GM18517 (cell line): Measurements from ENCODE around the gene GART.
"Not testable (repeated sequence)": the region's sequence is repeated elsewhere in the genome, so short reads cannot be mapped to it uniquely, and the experiment has no call there.

Source experiments
- ATAC-seq: cut with Tn5 transposase; IDR thresholded peaks from one replicate; pipeline ENCODE4 v1.9.1; 2021; ENCODE audit warnings: mild to moderate bottlenecking, moderate library complexity; ENCODE audit not compliant: unreplicated experiment

The GART gene

DNA sequence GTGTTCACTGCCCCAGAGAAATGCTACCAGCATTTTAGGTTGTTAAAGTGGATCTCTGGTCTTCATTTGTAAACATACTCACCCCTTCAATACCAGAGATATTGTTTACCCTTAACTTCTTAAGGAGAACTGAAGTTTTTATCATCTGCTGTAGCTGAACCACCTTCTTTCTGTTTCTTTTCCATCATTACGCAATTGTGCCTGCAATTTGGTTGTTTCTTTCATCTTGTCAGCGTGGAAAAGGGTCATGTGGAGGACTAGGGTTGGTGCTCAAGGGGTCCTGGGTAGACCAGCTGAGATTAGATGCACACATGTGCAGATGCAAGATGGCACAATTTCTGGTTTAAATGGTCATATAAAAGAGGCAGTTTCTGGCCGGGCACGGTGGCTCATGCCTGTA lies 23.0 kb downstream of the GART start:
- no peak for ATAC-seq

DNA sequence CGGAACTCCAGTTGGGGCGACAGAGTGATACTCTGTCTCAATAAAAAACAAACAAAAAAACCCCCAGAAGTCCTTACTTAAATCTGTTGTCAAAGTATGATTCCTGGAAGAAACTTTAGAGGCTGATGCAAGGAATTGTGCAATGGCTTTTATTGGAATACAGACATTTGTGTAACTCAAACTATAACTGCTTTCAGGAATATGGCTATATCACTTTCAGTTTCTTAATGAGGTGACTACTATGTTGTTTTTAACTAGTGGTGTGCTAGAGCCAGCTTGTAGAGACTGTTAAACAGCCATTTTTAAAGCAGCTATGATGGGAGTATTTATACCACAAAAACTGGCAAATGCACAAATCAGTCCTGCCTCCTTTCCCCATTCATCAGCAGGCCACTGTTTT lies 27.7 kb downstream of the GART start:
- no peak for ATAC-seq

DNA sequence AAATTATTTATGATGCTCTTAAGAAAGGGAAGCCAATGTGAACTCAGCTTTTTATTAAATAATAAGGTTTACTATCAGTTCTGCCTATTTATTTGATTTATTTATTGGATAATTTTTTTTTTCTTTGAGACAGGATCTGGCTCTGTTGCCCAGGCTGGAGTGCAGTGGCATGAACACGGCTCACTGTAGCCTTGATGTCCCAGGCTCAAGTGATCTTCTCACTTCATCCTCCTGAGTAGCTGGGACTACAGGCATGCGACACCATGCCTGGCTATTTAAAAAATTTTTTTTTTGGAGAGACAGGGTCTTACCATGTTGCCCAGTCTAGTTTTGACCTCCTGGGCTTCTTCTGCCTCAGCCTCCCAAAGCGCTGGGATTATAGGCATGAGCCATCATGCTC lies 29.4 kb downstream of the GART start:
- ATAC-seq: no peak

DNA sequence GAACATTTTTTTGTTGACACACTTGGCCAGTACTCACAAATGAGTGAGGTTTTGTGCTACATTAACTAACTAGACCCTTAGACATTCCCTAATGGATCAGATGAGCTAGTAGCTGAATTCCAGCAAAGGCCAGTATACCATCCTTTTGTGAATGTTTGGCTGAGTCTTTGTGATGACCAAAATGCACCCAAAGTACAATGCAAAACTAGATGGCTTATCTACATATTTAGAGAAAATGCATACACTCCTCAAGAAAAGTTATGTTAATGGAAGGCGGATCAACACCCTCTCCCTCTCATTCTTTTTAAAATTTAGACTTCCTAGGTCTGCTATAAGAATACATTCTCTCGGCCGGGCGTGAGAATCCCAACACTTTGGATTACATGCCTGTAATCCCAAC lies 30.3 kb downstream of the GART start:
- ATAC-seq: no peak

DNA sequence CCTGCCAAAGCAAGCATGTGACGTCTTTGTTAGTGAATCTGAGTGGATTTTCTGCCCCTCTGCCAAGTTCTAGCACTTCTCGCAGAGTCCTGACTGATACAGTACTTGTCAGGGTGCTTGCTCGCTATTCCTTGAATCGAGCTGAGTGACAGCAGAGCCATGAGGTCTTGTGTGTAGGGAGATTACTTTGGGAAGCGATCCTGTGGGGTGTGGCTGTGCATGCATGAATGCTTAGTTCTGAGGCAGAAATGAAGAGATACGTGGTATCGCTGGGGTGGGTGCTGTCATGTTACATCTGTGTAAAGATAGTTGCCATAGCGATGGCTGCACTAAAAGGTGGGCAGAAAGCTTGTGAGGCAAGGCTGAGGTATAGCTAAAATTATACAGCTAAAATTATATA lies 31.1 kb downstream of the GART start:
- ATAC-seq: no peak

DNA sequence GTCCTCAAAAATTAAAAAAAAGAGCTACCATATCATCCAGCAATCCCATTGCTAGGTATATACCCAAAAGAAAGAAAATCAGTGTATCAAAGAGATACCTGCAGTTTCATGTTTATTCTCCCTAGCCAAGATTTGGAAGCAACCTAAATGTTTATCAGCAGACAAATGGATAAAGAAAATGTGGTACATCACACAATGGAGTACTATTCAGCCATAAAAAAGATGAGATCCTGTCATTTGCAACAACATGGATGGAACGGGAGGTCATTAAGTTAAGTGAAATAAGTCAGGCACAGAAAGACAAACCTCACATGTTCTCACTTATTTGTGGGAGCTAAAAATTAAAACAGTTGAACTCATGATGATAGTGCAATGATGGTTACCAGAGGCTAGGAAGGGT lies 34.9 kb downstream of the GART start:
- not testable (repeated sequence) for ATAC-seq

DNA sequence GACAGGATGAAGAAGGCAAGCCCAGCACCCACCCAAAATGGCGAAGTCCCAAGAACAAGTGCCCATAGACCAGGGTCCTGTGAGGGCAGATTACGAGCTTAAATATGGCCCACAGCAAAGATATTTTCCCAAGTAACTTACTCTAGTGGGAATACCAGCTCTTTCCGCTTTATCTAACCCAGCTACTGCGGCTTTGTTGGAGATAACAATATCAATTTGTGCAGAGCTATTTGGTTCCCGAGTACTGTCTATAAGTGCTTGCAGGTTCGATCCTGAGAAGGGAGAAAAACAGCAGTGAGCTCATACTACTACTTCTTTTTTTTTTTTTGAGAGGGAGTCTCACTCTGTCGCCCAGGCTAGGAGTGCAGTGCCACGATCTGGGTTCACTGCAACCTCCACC lies 36.1 kb downstream of the GART start:
- no peak for ATAC-seq

DNA sequence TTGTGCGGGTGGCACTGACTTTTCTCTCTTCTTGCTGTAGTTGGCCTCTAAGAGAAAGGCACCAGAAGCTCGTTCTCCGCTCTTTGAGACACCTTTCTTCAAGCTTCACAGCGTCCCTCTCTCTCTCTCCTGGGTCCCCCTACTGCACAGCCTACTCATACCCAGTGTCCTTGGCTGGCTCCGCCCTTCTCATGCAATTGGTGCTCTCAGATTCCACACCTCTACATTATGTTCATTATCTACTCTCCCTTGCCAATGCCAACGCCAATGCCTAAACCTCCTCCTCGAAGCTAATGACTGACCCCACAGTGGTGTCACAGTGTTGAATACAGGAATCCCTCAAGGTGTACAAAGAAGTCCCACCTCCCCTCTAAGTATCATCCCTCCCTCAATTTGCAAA lies 45.6 kb downstream of the GART start:
- ATAC-seq: no peak

DNA sequence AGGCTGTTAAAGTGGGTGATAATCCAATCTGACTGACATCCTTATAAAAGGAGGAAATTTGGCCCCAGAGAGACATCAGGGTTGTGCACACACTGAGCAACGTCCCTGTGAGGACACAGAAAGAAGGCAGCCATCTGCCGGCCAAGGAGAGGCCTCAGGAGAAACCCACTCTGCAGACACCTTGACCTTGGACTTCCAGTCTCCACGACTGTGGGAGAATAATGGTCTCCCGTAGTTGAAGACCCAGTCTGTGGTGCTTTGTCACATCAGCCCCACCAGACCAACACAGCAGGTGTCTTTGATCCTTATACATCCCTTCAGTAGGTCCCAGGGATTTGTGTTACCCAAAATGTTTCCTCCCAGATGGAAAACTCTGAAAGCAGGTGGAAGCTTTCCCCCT lies 46.2 kb downstream of the GART start:
- ATAC-seq: no peak

DNA sequence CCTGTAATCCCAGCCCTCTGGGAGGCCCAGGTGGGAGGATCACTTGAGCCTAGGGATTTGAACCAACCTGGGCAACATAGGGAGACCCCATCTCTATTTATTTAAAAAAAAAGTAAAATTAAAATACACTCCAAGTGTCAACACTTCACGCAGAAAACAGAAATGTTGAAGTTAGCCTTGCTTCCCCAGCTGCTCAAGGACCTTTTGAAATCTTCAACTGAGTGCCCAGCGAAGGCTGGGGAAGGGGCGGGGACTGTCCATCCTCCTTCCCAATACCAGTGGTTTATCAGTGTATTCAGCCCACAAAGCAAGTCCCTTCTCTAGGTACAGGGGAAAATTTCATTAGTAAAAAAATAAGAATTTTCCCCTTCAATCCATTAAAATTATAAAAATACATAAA lies 48.2 kb downstream of the GART start:
- no peak for ATAC-seq

DNA sequence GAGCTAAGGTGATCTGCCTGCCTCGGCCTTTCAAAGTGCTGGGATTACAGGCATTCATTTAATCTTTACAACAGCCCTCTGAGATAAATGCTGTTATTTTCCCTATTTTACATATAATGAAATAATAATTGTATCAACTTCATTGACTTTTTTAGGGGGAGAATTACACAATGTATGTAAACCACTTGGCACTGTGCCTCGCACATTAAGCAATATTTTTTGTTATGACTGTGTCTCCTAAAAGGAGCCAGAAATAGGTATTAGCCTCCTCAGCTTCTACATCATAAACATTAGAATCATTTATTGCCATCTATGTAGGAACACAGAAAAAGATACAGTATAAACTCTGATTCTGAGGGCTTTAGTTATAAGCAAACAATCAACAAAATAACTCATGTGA lies 49.3 kb downstream of the GART start:
- ATAC-seq: no peak

DNA sequence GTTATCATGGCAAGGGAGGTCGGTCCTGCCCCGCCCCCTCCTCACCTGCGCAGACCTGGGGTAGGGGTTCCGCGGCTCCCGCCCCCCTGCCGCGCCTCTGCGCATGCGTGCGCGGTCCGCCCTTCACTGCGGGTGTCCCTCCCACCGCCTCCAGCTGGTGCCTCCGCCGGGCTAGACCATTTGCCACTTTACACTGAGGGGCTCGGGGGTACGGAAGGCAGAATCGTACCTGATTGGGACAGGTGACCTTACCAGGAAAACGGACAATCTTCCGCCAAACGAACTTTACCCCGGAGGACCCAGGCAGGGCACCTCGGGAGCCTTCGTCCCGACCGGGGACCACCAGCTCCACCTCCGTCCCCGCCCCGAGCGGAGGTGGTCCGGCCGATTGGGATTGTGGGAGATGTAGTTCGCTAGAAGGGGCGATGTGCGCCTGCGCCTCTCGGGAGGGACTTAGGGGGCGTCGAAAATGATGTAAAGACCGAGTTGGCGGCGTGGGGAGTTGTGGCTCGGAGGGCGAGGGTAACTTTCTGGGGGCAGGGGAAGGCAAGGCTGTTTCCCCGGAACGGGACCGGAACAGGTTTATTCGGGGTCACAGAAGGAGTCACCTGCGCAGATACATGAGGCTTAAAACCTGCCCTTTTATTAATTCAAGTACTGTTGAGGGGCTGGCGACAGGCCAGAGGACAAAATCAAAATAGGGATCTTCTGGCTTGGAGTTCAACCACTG lies 50.4 kb downstream of the GART start, which contains the start of gene DNAJC28:
Gene DNAJC28 (minus strand): TSS at position 344 of the 730 bp plus-strand sequence. CDS start 2,323 bp downstream, outside the sequence.
- ATAC-seq: peak; percentile 95

DNA sequence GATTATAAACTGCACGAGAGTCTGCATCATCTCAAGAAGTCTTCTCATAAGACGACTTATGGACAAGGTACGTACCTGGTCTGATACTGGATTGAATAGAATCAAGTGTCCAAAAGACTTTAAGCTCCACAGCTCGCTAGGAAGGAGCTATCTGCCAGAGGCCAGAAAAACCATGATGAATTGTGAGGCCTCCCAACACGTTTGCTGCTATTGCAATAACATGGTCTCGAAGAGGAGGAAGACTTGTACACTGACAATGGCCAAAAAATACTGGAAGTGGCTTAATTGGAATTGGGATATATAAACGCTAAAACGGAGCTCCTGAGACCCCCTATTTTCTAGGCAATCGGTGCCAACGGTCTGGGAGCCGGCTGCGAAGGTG lies 50.9 kb downstream of the GART start:
- no peak for ATAC-seq

DNA sequence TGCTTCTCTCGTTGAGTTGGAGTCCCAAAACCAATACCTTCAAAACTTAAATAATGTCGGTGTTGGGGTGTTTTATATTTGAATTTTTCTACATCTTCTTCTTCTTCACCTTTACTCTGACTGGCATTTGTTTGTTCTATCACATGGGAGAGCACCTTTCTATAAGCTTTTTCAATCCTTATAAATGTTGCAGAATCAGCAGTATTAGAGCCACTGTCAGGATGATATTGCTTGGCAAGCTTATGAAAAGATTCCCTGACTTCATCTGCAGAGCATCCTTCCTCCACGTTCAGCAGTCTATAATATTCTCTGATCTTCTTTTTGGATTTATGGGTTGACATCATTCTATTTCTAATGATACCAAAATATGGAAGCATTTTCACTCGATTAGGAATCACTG lies 53.0 kb downstream of the GART start:
- no peak for ATAC-seq

DNA sequence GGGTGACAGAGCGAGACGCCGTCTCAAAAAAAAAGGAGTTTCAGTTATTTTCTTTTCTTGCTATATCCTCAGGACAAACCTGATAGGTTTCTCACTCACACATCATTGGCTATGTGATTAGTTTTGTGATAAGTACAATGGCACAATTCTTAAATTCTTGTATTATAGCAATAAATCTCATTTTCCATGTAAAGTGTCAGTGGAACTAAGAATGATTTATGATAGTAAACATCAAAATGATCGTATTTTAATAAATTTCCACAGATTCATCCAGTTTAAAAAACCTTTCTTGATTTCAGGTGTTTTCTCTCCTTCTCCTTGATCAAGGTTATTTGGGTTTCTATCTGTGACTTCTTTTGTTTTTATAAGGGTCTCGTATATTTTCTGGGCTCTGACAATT lies 53.9 kb downstream of the GART start:
- no peak for ATAC-seq

DNA sequence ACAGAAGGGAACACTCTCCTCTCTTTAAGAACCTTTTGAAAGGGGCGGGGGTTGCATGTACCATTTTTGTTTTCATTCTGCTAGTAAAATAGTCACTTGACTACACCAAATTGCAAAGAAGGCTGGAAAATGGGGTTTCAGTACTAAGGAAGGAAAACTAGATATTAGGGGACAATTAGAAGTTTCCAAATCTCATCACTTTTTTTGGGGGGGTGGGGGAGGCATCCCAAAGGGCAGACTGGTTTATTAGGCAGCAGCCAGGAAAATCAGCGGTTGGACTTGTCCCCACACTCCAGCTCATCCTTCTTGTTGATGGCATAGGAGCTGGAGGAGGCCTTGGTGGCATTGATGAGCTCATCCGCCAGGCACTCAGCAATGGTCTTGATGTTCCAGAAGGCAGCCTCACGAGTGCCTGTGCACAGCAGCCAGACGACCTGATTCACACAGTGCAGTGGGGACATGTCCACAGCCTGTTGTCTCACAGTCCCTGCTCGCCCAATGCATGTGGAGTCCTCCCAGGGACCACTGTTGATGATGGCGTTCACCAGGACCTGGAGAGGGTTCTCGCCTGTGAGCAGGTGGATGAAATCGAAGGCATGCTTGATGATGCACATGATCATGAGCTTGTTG lies 60.5 kb downstream of the GART start:
- no peak for ATAC-seq

DNA sequence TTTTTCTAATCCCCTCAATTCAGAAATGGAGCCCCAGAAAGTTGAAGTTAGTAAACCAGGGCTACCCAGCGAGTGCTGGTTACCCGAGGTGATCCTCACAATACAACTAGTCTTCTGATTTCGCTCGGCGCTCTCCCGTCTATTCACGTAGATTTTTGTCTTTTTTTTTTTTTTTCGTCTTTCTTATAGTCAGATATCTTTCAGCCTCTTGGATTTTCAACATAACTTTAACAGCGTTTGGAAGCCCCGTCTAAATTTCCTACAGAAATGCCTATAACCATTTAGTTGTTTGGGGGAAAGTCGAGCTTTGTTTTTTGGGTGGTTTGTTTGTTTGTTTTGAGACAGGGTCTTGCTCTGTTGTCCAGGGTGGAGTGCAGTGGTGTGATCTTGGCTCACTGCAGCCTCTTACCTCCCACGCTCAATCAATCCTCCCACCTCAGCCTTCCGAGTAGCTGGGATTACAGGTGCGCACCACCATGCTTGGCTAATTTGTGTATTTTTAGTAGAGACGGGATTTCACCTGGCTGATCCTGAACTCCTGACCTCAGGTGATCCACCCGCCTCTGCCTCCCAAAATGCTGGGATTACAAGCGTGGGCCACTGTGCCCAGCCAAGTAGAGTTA lies 61.3 kb downstream of the GART start:
- no peak for ATAC-seq

DNA sequence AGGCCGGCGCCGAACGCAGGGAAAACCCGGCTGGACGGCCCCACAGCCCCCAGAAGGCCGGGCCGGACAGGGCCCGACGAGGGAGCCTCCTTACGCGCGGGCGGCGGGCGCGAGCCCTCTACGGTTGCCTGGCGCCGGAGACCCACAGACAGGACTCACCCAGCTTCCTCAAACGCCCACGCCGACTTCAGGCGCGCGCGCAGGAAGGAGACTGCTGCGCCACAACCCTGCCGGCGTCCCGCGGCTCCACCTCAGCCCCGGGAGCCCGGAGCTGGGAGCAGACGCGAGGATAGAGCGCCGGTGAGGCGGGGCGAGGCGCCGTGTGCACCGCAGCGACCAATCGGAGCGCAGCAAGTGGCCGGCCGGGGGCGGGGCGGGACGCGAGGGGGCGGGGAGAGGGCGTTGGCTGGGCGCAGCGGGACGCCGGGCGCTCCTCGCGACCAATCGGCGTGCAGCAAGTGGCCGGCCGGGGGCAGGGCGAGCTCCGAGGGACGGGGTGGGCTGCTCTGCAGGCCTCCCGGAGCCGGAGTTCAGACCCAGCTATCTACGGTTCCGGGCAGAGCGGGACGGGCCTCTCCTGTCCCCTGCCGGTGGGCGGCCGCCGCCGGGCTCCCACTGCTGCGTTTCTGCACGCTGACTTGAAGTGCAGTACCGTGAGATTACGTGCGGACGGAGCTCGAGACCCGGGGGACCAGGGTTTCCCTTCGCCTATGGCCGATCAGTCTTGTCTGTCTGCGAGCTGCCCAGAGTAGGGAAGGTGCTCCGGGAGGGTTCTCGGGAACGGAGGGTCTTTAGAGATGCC lies 62.0 kb downstream of the GART start, which contains the start of gene TMEM50B:
Gene TMEM50B (minus strand): TSS at position 296 of the 802 bp plus-strand sequence. CDS start 11,089 bp downstream, outside the sequence.
- peak; percentile 84 for ATAC-seq

DNA sequence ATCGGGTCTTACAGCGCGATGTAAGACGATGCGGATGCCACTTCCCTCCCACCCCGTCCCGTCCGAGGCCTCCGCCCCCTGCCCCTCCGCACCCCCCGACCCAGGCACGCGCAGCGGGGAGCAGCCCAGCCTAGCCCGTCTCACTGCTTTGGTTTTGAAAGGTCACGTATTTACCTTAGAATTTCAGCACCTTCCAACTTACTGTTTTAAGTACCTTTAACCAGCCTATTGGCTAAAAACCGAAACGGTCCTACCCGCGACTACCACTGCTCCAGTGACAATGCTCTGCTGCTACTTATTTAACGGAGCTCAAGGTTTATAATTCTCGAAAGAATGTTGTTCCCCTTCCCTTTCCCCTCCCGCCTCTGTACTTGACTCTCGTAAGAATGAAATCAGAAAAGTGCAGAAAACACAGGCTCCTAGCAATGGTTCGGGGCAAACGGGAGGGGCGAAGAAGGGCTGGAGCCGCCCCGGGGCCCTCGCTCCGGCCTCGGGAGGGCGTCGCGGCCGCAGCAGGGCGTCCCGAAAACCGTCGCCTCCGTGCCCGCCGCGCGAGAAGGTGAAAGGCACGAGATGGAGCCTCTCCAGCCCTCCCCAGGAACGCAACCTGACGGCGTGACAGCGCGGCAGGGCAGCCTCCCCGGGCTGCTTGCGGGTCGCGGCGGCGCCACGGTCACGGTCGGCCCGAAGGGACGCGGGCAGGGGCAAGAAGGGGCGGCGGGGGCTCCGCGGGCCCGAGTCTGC lies 62.8 kb downstream of the GART start:
- ATAC-seq: peak; percentile 12

DNA sequence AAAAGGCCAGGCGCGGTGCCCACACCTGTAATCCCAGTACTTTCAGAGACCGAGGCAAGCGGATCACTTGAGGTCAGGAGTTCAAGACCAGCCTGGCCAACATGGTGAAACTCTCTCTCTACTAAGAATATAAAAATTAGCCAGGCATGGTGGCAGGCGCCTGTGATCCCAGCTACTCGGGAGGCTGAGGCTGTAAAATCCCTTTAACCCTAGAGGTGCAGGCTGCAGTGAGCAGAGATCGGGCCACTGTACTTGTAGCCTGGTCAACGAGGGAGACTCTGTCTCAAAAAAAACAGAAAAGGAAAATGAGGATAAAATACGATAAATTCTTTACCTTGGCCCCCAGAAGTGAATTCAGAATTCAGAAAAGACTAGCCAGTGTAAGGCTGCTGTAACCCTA lies 63.7 kb downstream of the GART start:
- ATAC-seq: no peak

DNA sequence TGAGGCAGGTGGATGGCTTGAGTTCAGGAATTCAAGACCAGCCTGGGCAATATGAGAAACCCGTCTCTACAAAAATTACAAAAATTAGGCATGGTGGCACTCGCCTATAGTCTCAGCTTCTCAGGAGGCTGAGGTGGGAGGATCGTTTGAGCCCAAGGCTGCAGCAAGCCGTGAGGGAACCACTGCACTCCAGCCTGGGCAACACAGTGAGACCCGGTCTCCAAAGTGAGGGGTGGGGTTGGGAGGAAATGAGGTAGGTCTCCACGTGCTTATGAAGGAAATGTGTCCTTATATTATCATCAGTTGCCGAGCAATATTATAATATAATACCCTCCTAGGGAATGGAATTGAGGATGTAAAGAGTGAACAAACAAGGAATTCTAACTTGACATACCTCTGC lies 64.9 kb downstream of the GART start:
- no peak for ATAC-seq
